ENCODE results near the gene TSR1.

The TSR1 gene

DNA sequence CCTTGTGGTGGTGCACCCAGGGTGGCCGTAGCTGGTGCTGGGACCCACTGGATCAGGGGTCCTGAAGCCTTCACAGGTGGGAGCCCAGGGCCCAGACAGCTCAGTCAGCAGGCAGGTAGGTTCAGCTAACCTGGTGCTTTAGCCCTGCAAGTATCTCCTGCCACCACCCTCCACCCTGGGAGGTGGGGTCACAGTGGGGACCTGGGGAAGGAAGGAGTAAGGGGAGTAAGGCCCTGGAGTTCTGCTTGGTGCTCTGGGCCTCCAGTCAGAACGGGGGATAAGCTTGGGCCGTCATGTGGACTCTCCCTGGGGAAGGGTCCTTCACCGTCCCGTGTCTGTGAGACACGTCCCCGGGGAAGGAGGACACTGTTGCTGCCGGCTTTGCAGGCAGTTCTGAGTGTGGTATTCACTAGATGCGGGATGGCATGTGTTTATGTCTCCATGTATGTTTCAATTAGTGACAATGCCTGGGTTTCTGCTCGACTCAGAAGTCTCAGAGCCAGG lies 21.7 kb upstream of the TSR1 start:
- no peak overlapping the region for H3K27ac ChIP-seq (ENCODE audit: insufficient read depth in 1 of 2, low read depth in 1 of 2, low read length in 2 of 2, poor library complexity in 1 of 2, severe bottlenecking in 2 of 2)
- no peaks in the 10 kb centered on the region for H3K9me3 ChIP-seq (ENCODE audit: control extremely low read depth in 1 of 5, control insufficient read depth in 4 of 5, insufficient read depth in 2 of 5, low read depth in 1 of 5, low read length in 4 of 5)
- WGBS (ENCODE audit: insufficient coverage): 99% methylated on average over 10 of the region's 10 CpGs
- H3K27me3 ChIP-seq (replicated peaks in 2 of 5; ENCODE audit: control insufficient read depth in 4 of 5, insufficient read depth in 5 of 5, low read length in 4 of 5): no peaks in the 10 kb centered on the region
- no peaks in the 10 kb centered on the region for H3K4me1 ChIP-seq (ENCODE audit: control extremely low read depth in 1 of 4, control insufficient read depth in 4 of 4, insufficient read depth in 4 of 4, low read length in 3 of 4)
- peaks cover 0 to 29% (median 17%) of the 10 kb centered on the region in 4 experiments for H3K36me3 ChIP-seq (ENCODE audit: control insufficient read depth in 4 of 4, insufficient read depth in 4 of 4, low read length in 3 of 4)
- no peak overlapping the region for H3K4me3 ChIP-seq (ENCODE audit: control insufficient read depth in 1 of 7, extremely low read depth in 1 of 7, insufficient read depth in 4 of 7, low read depth in 2 of 7, low read length in 6 of 7)
- CTCF ChIA-PET: interaction anchor here (1.0 to 2.9 kb wide), 3 partner anchors 9 to 24 kb away, joined by 3 to 8 read pairs (median 7); no protein-coding TSS in a partner anchor
- DNase-seq: no peak
- POLR2A ChIA-PET: no interaction called here

DNA sequence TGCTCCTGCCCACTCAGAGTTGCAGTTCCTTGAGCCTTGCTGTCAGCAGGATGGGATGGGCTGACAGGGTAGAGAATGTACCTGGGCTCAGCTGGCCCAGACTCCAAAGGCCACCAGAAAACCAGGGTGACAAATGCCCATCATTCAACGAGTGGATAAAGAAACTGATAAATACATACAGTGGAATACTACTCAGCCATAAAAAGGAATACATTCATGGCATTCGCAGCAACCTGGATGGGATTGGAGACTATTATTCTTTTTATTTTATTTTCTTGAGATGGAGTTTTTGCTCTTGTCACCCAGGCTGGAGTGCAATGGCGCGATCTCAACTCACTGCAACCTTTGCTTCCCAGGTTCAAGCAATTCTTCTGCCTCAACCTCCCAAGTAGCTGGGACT lies 21.0 kb upstream of the TSR1 start:
- Histone ChIP-seq H3K9me3 (ENCODE audit: control extremely low read depth in 1 of 5, control insufficient read depth in 4 of 5, insufficient read depth in 2 of 5, low read depth in 1 of 5, low read length in 4 of 5) (no peaks in the 10 kb centered on the region), H3K4me3 (ENCODE audit: control insufficient read depth in 1 of 7, extremely low read depth in 1 of 7, insufficient read depth in 4 of 7, low read depth in 2 of 7, low read length in 6 of 7) (no peak overlapping the region), H3K27ac (ENCODE audit: insufficient read depth in 1 of 2, low read depth in 1 of 2, low read length in 2 of 2, poor library complexity in 1 of 2, severe bottlenecking in 2 of 2) (no peak overlapping the region), H3K27me3 (replicated peaks in 2 of 5; ENCODE audit: control insufficient read depth in 4 of 5, insufficient read depth in 5 of 5, low read length in 4 of 5) (no peaks in the 10 kb centered on the region), H3K36me3 (ENCODE audit: control insufficient read depth in 4 of 4, insufficient read depth in 4 of 4, low read length in 3 of 4) (peaks cover 0 to 22% (median 12%) of the 10 kb centered on the region in 4 experiments), H3K4me1 (ENCODE audit: control extremely low read depth in 1 of 4, control insufficient read depth in 4 of 4, insufficient read depth in 4 of 4, low read length in 3 of 4) (no peaks in the 10 kb centered on the region)
- ChIA-PET POLR2A (no interaction called here), CTCF (interaction anchor here (1.0 to 2.9 kb wide), 3 partner anchors 8 to 25 kb away, joined by 3 to 8 read pairs (median 7); no protein-coding TSS in a partner anchor)
- DNase-seq: no peak
- WGBS (ENCODE audit: insufficient coverage): 90% methylated on average over 3 of the region's 4 CpGs

DNA sequence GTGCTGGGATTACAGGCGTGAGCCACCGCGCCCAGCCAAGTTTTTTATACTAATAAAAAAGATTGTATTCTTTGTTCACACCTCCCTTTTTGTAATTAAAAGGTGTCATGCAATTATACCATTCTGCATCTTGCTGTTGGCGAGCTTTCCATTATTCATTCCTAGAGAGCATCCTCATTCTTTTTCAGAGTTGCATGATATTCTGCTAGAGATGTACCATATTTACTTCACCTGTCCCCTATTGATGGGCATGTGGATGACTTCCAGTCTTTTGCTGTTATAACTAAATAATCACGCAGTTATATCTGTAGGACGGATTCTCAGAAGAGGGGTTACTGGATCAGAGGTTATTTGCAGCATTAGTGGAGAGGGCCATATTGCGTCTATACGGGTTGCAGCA lies 18.1 kb upstream of the TSR1 start:
- Histone ChIP-seq H3K27ac (ENCODE audit: insufficient read depth in 1 of 2, low read depth in 1 of 2, low read length in 2 of 2, poor library complexity in 1 of 2, severe bottlenecking in 2 of 2) (no peak overlapping the region), H3K4me1 (ENCODE audit: control extremely low read depth in 1 of 4, control insufficient read depth in 4 of 4, insufficient read depth in 4 of 4, low read length in 3 of 4) (no peaks in the 10 kb centered on the region), H3K27me3 (replicated peaks in 2 of 5; ENCODE audit: control insufficient read depth in 4 of 5, insufficient read depth in 5 of 5, low read length in 4 of 5) (no peaks in the 10 kb centered on the region), H3K36me3 (ENCODE audit: control insufficient read depth in 4 of 4, insufficient read depth in 4 of 4, low read length in 3 of 4) (peaks cover 0 to 4% (median 3%) of the 10 kb centered on the region in 4 experiments), H3K9me3 (ENCODE audit: control extremely low read depth in 1 of 5, control insufficient read depth in 4 of 5, insufficient read depth in 2 of 5, low read depth in 1 of 5, low read length in 4 of 5) (no peaks in the 10 kb centered on the region), H3K4me3 (ENCODE audit: control insufficient read depth in 1 of 7, extremely low read depth in 1 of 7, insufficient read depth in 4 of 7, low read depth in 2 of 7, low read length in 6 of 7) (no peak overlapping the region)
- POLR2A ChIA-PET: interaction anchor here (0.7 kb wide), 1 partner anchor 67 kb away, joined by 3 read pairs; no protein-coding TSS in a partner anchor
- 97% methylated on average over 4 of the region's 8 CpGs for WGBS (ENCODE audit: insufficient coverage)
- CTCF ChIA-PET: interaction anchor here (0.8 to 3.7 kb wide), 4 partner anchors 8 to 27 kb away, joined by 4 to 21 read pairs (median 13); partner anchors contain the start of genes SGSM2 and TSR1
- DNase-seq: no peak

DNA sequence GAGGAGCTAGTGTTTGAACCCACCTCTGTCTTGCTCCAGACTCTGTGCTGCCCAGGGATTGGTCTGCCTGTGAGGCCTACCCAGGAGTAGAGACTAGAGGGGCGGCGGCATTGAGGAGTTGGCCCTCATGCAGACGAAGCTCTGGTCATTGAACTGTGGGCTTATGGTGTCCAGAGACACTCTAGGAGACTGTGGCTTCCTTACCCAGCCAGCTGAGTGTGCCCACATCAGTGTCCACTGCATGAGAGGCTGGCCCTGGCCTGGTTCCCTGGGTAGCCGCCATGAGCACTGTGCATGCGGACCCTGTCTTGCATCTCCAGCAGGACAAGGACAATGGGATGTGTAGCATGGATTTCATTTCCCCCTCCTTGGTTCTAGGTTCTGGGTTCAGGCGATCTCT lies 15.0 kb upstream of the TSR1 start:
- ChIA-PET CTCF (interaction anchor here (1.1 to 3.7 kb wide), 3 partner anchors 11 to 28 kb away, joined by 4 to 21 read pairs (median 5); no protein-coding TSS in a partner anchor), POLR2A (interaction anchor here (0.6 kb wide), 1 partner anchor 16 kb away, joined by 3 read pairs; no protein-coding TSS in a partner anchor)
- Histone ChIP-seq H3K9me3 (ENCODE audit: control extremely low read depth in 1 of 5, control insufficient read depth in 4 of 5, insufficient read depth in 2 of 5, low read depth in 1 of 5, low read length in 4 of 5) (no peaks in the 10 kb centered on the region), H3K4me3 (ENCODE audit: control insufficient read depth in 1 of 7, extremely low read depth in 1 of 7, insufficient read depth in 4 of 7, low read depth in 2 of 7, low read length in 6 of 7) (no peak overlapping the region), H3K36me3 (ENCODE audit: control insufficient read depth in 4 of 4, insufficient read depth in 4 of 4, low read length in 3 of 4) (peaks cover 0 to 9% (median 5%) of the 10 kb centered on the region in 4 experiments), H3K27me3 (replicated peaks in 2 of 5; ENCODE audit: control insufficient read depth in 4 of 5, insufficient read depth in 5 of 5, low read length in 4 of 5) (no peaks in the 10 kb centered on the region), H3K4me1 (ENCODE audit: control extremely low read depth in 1 of 4, control insufficient read depth in 4 of 4, insufficient read depth in 4 of 4, low read length in 3 of 4) (no peaks in the 10 kb centered on the region), H3K27ac (ENCODE audit: insufficient read depth in 1 of 2, low read depth in 1 of 2, low read length in 2 of 2, poor library complexity in 1 of 2, severe bottlenecking in 2 of 2) (no peak overlapping the region)
- DNase-seq: no peak
- 100% methylated on average over 4 of the region's 6 CpGs for WGBS (ENCODE audit: insufficient coverage)

DNA sequence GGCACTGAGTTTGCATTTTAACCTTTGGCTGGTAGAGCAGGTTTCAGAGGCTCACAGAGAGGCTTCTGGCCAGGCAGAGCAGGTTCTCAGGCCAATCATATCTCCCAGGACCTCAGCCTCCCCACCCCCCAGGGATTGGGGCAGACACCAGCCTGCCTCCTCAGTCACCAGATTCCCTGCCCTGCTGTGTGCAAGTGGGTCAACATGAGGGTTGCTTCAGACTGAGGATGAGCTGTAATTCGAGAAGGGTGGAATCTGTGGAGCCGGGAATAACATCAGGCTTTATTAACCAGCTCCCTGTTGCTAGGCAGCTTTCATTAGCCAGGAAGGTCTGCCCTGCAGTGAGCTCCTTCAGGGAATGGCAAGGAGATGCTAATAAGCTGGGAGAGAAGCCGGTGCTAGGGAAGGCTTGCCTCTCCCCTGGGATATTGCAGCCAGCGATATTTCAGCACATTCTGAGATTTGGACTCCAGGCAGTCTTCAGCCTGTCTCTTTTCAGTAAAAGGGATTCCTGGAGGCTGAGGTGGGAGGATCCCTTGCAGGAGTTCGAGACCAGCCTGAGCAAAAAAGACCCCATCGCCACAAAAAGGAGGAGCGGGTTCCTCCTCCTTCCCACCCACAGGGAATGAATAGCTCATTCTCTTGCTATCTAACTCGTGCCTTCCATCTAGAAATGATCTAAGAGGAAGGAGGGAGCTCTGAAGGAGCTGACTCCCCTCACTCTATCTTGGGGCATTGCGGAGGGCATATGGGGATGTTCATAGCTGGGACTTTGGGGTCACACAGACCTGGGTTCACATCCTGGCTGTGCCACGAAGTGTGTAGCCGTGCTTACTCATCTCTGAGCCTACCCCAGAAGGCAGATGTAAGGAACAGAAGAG lies 11.8 kb upstream of the TSR1 start:
- no peak overlapping the region for H3K27ac ChIP-seq (ENCODE audit: insufficient read depth in 1 of 2, low read depth in 1 of 2, low read length in 2 of 2, poor library complexity in 1 of 2, severe bottlenecking in 2 of 2)
- POLR2A ChIA-PET: interaction anchor here (0.8 kb wide), 1 partner anchor 12 kb away, joined by 3 read pairs; the partner anchor contains the start of gene TSR1
- H3K9me3 ChIP-seq (ENCODE audit: control extremely low read depth in 1 of 5, control insufficient read depth in 4 of 5, insufficient read depth in 2 of 5, low read depth in 1 of 5, low read length in 4 of 5): no peaks in the 10 kb centered on the region
- peaks cover 2 to 34% (median 21%) of the 10 kb centered on the region in 4 experiments for H3K36me3 ChIP-seq (ENCODE audit: control insufficient read depth in 4 of 4, insufficient read depth in 4 of 4, low read length in 3 of 4)
- H3K27me3 ChIP-seq (replicated peaks in 2 of 5; ENCODE audit: control insufficient read depth in 4 of 5, insufficient read depth in 5 of 5, low read length in 4 of 5): no peaks in the 10 kb centered on the region
- no peak overlapping the region for H3K4me3 ChIP-seq (ENCODE audit: control insufficient read depth in 1 of 7, extremely low read depth in 1 of 7, insufficient read depth in 4 of 7, low read depth in 2 of 7, low read length in 6 of 7)
- CTCF ChIA-PET: interaction anchor here (0.6 to 2.1 kb wide), 5 partner anchors 10 to 22 kb away, joined by 3 to 8 read pairs (median 5); partner anchors contain the start of gene TSR1
- no peak for DNase-seq
- no peaks in the 10 kb centered on the region for H3K4me1 ChIP-seq (ENCODE audit: control extremely low read depth in 1 of 4, control insufficient read depth in 4 of 4, insufficient read depth in 4 of 4, low read length in 3 of 4)
- 95% methylated on average over 7 of the region's 11 CpGs for WGBS (ENCODE audit: insufficient coverage)

DNA sequence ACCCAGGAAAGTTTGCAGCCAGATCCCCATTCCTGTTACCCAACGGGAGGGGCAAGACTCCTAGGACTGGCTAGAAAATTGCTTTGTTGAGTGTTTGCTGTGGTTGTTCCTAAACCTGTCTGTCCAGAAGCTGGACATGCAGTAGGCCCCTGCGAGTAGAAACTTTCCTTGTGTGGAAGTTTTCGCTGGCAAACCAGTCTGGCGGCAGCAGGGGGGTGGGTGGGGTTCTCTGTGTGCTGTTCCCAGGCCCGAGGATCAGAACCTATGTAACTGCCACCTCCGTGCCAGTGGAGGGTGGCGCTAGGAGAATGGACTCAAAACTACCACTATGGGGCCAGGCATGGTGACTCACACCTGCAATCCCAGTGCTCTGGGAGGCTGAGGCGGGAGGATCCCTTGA lies 10.2 kb upstream of the TSR1 start:
- no peak for DNase-seq
- WGBS (ENCODE audit: insufficient coverage): 96% methylated on average over 7 of the region's 8 CpGs
- Histone ChIP-seq H3K4me3 (ENCODE audit: control insufficient read depth in 1 of 7, extremely low read depth in 1 of 7, insufficient read depth in 4 of 7, low read depth in 2 of 7, low read length in 6 of 7) (no peak overlapping the region), H3K27ac (ENCODE audit: insufficient read depth in 1 of 2, low read depth in 1 of 2, low read length in 2 of 2, poor library complexity in 1 of 2, severe bottlenecking in 2 of 2) (no peak overlapping the region), H3K36me3 (ENCODE audit: control insufficient read depth in 4 of 4, insufficient read depth in 4 of 4, low read length in 3 of 4) (peaks cover 2 to 41% (median 28%) of the 10 kb centered on the region in 4 experiments), H3K4me1 (ENCODE audit: control extremely low read depth in 1 of 4, control insufficient read depth in 4 of 4, insufficient read depth in 4 of 4, low read length in 3 of 4) (no peaks in the 10 kb centered on the region), H3K9me3 (ENCODE audit: control extremely low read depth in 1 of 5, control insufficient read depth in 4 of 5, insufficient read depth in 2 of 5, low read depth in 1 of 5, low read length in 4 of 5) (no peaks in the 10 kb centered on the region), H3K27me3 (replicated peaks in 2 of 5; ENCODE audit: control insufficient read depth in 4 of 5, insufficient read depth in 5 of 5, low read length in 4 of 5) (no peaks in the 10 kb centered on the region)
- ChIA-PET CTCF (interaction anchor here (0.9 kb wide), 1 partner anchor 14 kb away, joined by 3 read pairs; no protein-coding TSS in a partner anchor), POLR2A (no interaction called here)
